HG03354 (cell line): Measurements from ENCODE around the gene SNX15.
"Not testable (repeated sequence)": the region's sequence is repeated elsewhere in the genome, so short reads cannot be mapped to it uniquely, and the experiment has no call there.

Experiments used
- ATAC-seq: cut with Tn5 transposase; IDR thresholded peaks from one replicate; pipeline ENCODE4 v1.9.1; 2021; ENCODE audit warnings: mild to moderate bottlenecking; ENCODE audit not compliant: unreplicated experiment, poor library complexity, severe bottlenecking

The SNX15 gene

GRCh38 chr11:65027213-65028067 is at the start of gene SNX15:
Gene SNX15, plus strand, starts transcription at chr11:65027439. Its CDS starts 99 bp downstream, at chr11:65027538.
- peak; percentile 92 for ATAC-seq

DNA sequence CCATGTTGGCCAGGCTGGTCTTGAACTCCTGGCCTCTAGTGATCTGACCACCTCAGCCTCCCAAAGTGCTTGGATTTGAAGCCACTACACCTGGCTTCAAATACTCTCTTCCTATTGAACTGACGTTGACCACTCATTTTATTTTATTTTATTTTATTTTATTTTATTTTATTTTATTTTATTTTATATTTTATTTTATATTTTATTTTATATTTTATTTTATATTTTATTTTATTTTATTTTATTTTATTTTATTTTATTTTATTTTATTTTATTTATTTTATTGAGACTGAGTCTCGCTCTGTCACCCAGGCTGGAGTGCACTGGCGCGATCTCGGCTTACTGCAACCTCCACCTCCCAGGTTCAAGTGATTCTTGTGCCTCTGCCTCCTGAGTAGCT is 43.9 kb upstream of the SNX15 start:
- not testable (repeated sequence) for ATAC-seq

DNA sequence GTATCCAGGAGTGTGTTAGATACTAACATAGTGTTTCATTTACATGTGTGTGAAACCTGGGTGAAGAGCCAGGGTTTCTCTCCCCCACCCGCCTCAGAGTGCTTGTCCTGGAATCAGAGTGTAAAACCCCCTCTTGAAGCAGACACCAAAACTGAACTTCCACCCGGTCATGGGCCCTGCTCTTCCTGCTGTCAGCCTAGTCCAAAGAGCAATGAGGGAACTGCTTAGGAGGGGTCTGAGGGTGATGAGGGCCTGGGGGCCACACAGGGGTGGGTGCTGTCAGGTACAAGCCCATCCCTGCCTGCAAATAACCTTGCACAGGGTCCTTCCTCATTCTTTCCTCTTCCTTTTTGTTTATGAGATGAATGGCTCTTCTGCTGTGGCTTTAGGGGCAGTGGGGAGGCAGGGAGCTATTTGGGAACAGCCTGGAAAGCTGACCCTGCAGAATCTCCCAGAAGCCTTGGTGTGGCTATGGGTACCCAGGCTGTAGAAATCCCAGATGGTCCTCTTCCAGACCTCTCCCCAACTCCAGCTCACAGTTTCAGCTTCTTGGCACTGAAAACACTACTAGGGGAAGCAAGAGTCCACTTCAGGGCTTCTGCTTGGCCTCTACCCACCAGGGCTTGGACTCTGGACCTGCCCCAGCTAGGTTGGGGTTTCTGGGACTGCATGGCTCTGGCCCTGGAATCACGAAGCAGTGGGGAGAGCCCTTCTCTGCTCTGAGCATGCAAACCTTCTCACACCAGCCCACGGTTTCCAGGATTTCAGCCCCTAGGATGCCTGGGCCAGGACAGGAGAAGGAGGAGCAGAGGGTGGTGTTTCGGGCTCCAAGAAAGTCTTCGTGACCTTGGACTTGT is 39.0 kb upstream of the SNX15 start:
- no peak for ATAC-seq

GRCh38 chr11:64989416-64989815 is 37.8 kb upstream of the SNX15 start:
- no peak for ATAC-seq

DNA sequence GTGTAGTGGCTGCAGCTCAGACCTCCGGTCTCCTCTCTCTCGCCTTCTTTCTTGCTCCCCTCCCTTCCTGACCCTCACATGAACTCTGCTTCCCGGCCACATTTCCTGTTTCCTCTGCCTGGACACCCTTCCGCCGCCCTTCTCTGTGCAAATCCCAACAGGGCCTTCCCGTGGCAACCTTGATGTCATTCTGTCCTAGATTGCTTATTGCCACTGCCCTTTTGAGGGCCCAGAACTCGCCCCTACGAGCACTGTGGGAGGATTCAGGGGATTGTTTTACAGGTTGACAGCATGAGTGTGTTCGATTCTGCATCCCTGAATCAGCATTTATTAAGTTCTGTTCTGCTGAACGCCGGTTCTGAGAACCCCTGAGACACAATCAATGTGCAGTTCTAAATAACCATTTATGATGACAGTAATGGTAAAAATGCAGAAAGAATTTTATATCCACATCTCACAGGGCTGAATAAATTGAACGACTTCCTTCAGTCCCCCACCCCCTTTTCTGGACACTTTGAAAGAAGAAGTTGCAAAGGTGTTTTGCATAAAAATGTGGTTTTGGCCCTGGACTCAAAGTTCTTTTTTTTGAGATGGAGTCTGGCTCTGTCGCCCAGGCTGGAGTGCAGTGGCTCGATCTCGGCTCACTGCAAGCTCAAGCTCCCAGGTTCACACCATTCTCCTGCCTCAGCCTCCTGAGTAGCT is 36.9 kb upstream of the SNX15 start:
- no peak for ATAC-seq

DNA sequence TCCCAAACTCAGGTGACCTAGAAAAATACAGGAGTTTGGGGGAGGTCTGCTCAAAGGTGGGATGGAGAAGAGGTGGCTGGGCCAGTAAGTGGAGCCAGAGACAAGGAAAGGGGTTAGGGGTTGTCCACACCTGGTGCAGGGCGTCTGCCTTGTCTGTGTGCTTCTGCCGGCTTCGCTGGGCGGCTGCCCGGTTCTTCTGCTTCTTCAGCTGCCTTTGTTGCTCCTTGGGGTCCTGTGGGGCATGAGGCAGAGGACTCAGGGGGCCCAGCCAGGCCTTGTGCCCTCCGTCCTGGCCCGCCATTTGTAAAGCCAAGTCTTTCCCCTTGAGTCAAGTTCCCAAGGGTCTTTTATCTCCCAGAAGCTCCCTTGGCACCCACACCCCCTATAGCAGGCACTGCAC is 32.9 kb upstream of the SNX15 start:
- no peak for ATAC-seq

DNA sequence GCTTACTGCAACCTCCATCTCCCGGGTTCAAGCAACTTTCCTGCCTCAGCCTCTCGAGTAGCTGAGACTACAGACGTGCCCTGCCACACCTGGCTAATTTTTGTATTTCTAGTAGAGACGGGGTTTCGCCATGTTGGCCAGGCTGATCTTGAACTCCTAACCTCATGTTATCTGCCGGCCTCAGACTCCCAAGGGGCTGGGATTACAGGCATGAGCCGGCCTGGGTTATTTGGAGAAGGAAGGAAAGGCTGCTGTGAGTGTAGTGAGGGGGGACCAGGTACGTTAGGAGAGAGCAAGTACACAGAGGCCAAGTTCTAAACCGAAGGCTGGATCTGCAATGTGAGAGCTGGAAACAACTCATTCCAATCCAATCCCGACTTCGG is 30.9 kb upstream of the SNX15 start:
- ATAC-seq = no peak

- ATAC-seq = no peak
These were observed 30.4 kb upstream of the SNX15 start, which contains the start of gene BATF2 for GRCh38 chr11:64996710-64997380. Gene BATF2, minus strand, starts transcription at chr11:64996971. Its CDS starts 57 bp downstream, at chr11:64996914.

DNA sequence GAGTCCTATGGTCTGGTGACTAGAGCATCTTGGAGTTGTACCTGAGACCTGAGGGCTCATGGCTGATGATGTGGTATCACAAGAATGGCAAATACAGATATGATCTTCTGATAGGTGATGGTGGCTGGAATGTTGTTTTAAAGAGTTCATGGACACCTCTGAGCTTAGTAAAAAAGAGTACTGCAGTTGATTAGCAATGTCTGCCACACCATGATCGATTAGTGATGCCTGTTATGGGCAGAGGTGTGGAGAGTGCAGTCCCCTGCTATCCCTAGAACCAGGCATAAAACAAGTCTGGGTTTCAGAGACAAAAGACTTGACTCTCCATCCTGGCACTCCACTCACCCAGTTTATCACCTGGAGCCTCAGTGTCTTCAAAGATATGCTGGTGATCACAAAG is 29.1 kb upstream of the SNX15 start:
- ATAC-seq = no peak

DNA sequence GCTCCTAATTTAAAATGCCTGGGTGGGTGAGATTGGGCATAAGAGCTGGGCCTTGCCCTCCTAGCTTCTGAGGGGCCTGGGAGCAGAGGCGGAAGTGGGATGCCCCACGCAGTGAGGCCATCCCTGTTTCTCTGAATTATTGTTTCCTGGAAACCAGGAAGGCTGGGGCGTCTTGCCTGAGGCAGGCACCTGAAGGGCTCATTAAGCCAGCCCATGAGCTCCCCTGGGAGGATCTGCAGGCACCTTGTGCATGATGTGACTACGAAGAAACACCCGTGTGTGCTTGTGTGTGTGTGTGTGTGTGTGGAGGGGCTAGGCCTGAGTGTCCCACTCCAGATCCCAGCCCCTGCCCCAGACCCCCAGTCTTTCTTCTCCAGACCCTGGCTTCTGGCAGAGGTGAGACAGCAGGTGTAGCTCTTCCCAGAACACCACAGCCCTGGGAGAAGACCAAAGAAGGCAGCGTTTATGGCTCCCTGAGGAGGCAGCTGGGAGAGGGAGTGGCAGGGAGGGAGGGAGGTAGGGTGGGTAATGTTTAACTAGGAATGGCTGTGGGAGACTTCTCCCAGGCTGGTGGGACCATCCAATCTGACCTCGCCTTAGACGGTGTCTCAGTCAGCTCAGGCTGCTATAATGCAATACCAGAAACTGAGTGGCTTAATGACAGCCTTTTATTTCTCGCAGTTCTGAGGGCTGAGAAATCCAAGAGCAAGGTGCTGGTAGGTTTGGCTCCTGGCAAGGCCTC is 28.4 kb upstream of the SNX15 start:
- ATAC-seq = no peak

- ATAC-seq = no peak
These were observed 27.8 kb upstream of the SNX15 start for GRCh38 chr11:64999478-64999877.

- no peak for ATAC-seq
These were observed 24.5 kb upstream of the SNX15 start for GRCh38 chr11:65002706-65003105.

GRCh38 chr11:65003282-65003681 is 24.0 kb upstream of the SNX15 start:
- no peak for ATAC-seq

DNA sequence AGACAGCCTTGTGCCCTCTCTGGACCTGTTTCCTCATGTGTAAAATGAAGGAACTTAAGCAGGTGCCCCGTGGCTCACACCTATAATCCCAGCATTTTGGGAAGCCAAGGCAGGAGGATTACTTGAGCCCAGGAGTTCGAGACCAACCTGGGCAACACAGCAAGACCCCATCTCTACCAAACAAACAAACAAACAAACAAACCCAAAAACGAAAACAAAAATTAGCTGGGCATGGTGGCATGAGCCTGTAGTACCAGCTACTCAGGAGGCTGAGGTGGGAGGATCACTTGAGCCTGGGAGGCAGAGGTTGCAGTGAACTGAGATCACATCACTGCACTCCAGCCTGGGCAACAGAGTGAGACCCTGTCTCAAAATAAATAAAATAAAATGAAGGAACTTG is 23.3 kb upstream of the SNX15 start:
- not testable (repeated sequence) for ATAC-seq

DNA sequence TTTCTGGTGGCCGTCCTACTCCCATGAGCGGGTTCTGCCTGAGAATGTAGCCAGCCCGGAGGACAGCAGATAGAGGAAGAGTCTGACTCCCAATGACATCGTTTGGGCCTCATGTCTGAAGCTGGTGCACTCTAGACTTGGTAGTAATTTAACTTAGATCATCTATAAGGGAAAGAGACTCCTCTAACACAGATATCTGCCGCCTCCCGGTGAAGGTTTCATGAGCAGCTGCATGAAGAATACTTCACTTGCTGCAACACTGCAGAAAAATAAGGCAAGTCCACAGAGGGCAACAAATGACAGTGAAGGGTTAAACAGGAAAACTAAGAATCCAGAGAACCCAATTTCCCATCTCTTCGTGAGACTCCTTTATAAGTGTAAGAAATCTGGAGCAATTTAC is 19.2 kb upstream of the SNX15 start:
- no peak for ATAC-seq

- no peak for ATAC-seq
These were observed 18.4 kb upstream of the SNX15 start for GRCh38 chr11:65008873-65009272.

DNA sequence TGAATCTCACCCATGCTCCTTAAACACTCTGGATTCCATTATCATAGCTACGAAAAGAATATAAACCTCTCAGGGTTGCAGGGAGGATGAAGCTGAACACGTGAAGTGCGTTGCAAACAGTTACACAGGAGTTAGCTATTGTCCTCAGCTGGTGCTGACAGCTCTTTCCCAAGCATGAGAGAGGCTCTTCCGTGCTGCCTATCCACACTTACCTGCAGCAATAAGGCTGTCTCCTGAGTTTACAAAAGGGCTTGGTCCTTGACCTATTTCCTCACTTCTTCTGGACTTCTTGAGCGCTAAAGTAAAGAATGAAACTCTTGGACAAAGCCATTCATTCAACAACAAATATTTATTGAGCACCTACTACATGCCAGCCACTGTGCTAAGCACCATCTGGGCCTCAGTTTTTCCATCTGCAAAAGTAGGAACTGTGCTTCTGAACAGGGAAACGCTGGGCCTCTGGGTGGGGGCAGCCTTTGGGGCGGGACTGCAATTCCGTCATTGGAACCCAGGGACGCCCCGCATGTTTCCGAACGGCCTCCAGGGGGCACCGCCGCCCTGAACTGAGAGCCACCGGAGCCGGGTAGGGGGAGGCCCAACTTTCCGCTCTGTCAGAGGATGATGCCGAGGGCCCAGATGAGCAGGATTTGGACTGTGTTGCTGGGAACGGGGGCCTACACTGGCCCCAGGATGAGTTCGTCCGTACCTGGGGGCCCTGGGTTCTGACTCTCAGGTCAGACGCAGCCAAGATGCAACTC is 13.9 kb upstream of the SNX15 start:
- peak; percentile 72 for ATAC-seq
